RWPE2 (cell line): ENCODE results near the gene NEUROD6.

ENCODE experiments used
- ATAC-seq: fragments of 200-7000 bp; cut with Tn5 transposase; 3 replicates; pipeline ENCODE4 v1.9.1; 2021; ENCODE audit warnings: low read depth
- DNase-seq: peaks from one replicate; pipeline ENCODE4 v3.0.0-alpha.2; 2020; ENCODE audit warnings: low spot score
- H3K27ac ChIP-seq: fragments of 450-650 bp; 2 replicates; pipeline ENCODE4 v1.5.1; 2017; ENCODE audit warnings: mild to moderate bottlenecking; ENCODE audit not compliant: poor library complexity, severe bottlenecking
- H3K27me3 ChIP-seq: fragments of 250-450 bp; sonication (Bioruptor Pico); 2 replicates; pipeline ENCODE4 v1.5.1; 2021; ENCODE audit warnings: mild to moderate bottlenecking, moderate library complexity; ENCODE audit not compliant: insufficient read depth, poor library complexity, severe bottlenecking
- H3K36me3 ChIP-seq: fragments of 250-450 bp; sonication (Bioruptor Pico); 2 replicates; pipeline ENCODE4 v1.5.1; 2020; ENCODE audit warnings: low read depth, mild to moderate bottlenecking, moderate library complexity
- H3K4me1 ChIP-seq: fragments of 250-450 bp; sonication (Bioruptor Pico); 2 replicates; pipeline ENCODE4 v1.5.1; 2021; ENCODE audit warnings: mild to moderate bottlenecking, moderate library complexity; ENCODE audit not compliant: insufficient read depth, poor library complexity, severe bottlenecking
- H3K4me3 ChIP-seq: fragments of 250-450 bp; sonication (Bioruptor Pico); 2 replicates; pipeline ENCODE4 v1.5.1; 2021; ENCODE audit warnings: mild to moderate bottlenecking, moderate library complexity; ENCODE audit not compliant: severe bottlenecking
- H3K9me3 ChIP-seq: fragments of 250-450 bp; sonication (Bioruptor Pico); 2 replicates; pipeline ENCODE4 v1.5.1; 2021; ENCODE audit warnings: mild to moderate bottlenecking, moderate library complexity; ENCODE audit not compliant: severe bottlenecking
- CTCF ChIP-seq: fragments of 450-650 bp; IDR thresholded peaks from one replicate; pipeline ENCODE4 v1.5.1; 2017; ENCODE audit warnings: mild to moderate bottlenecking, moderate library complexity; ENCODE audit not compliant: poor library complexity, severe bottlenecking

The NEUROD6 gene

DNA sequence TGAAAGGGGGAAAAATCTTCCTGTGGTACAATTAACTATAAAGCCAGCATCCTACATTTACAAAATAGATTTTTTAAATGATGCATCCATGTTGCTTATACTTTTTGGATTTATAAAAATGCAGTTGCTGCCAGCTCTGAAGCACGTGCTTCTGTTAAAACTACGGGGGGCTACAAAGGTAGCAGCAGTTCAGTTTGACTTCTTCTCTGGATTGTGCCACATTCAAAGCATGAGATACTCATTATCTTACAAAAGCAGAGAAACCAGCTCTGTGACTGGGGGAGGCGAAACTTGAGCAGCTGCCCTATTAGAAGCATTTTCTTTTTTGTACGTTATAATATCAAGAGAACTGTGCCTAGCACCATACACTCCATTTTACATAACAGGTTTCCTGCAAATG, 31.1 kb downstream of the NEUROD6 start:
- no peaks in the 10 kb centered on the region for H3K36me3 ChIP-seq
- no peaks in the 10 kb centered on the region for H3K9me3 ChIP-seq
- H3K27ac ChIP-seq: no peak overlapping the region
- H3K27me3 ChIP-seq: peaks cover 9% of the 10 kb centered on the region
- H3K4me1 ChIP-seq: no peaks in the 10 kb centered on the region
- ATAC-seq (no peak), DNase-seq (no peak)
- no peak overlapping the region for H3K4me3 ChIP-seq
- TF ChIP-seq CTCF: no peak

GRCh38 chr7:31308652-31309051, 31.9 kb downstream of the NEUROD6 start:
- H3K4me3 ChIP-seq: no peak overlapping the region
- H3K4me1 ChIP-seq: no peaks in the 10 kb centered on the region
- no peak for DNase-seq
- no peaks in the 10 kb centered on the region for H3K9me3 ChIP-seq
- ATAC-seq: no peak
- no peaks in the 10 kb centered on the region for H3K36me3 ChIP-seq
- no peak overlapping the region for H3K27ac ChIP-seq
- no peak for TF ChIP-seq CTCF
- H3K27me3 ChIP-seq: peaks cover 8% of the 10 kb centered on the region

- no peaks in the 10 kb centered on the region for H3K9me3 ChIP-seq
- H3K4me3 ChIP-seq: no peak overlapping the region
- no peak overlapping the region for H3K27ac ChIP-seq
- ATAC-seq (no peak), DNase-seq (no peak)
- TF ChIP-seq CTCF: no peak
- H3K27me3 ChIP-seq: peaks cover 6% of the 10 kb centered on the region
- no peaks in the 10 kb centered on the region for H3K36me3 ChIP-seq
- H3K4me1 ChIP-seq: no peaks in the 10 kb centered on the region
These were observed 32.6 kb downstream of the NEUROD6 start for GRCh38 chr7:31307972-31308371.

DNA sequence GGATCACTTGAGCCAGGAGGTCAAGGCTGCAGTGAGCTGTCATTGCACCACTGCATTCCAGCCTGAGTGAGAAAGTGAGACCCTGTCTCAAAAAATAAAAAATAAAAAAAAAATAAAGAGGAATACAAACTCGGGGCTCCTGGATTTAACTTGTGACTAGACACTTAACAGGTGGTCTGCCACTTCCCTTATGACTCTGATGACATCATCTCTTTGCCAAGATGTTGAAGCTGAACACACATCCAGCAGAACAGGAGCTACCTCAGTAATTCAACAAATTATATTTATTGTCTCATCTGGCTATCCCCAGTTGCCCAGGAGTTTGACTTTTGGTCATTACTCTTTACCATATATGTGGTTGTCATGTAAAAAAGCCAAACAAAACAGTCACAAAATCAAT, 35.3 kb downstream of the NEUROD6 start:
- ATAC-seq (no peak), DNase-seq (no peak)
- TF ChIP-seq CTCF: no peak
- no peak overlapping the region for H3K4me3 ChIP-seq
- H3K27ac ChIP-seq: no peak overlapping the region
- H3K27me3 ChIP-seq: peaks cover 6% of the 10 kb centered on the region
- no peaks in the 10 kb centered on the region for H3K9me3 ChIP-seq
- H3K4me1 ChIP-seq: no peaks in the 10 kb centered on the region
- H3K36me3 ChIP-seq: no peaks in the 10 kb centered on the region

- H3K36me3 ChIP-seq: no peaks in the 10 kb centered on the region
- no peak for ATAC-seq
- no peak for DNase-seq
- no peaks in the 10 kb centered on the region for H3K4me1 ChIP-seq
- no peak for TF ChIP-seq CTCF
- no peaks in the 10 kb centered on the region for H3K9me3 ChIP-seq
- peaks cover 3% of the 10 kb centered on the region for H3K27me3 ChIP-seq
- no peak overlapping the region for H3K27ac ChIP-seq
- no peak overlapping the region for H3K4me3 ChIP-seq
These were observed 36.1 kb downstream of the NEUROD6 start for GRCh38 chr7:31304446-31304845.
